HS-5 (cell line): Measurements from ENCODE around the gene PPIG.
"Not testable (repeated sequence)": the region's sequence is repeated elsewhere in the genome, so short reads cannot be mapped to it uniquely, and the experiment has no call there.

Experiments used
- DNase-seq: peaks from one replicate; pipeline ENCODE4 v3.0.0-alpha.2; 2012; ENCODE audit warnings: low read depth

Gene PPIG

DNA sequence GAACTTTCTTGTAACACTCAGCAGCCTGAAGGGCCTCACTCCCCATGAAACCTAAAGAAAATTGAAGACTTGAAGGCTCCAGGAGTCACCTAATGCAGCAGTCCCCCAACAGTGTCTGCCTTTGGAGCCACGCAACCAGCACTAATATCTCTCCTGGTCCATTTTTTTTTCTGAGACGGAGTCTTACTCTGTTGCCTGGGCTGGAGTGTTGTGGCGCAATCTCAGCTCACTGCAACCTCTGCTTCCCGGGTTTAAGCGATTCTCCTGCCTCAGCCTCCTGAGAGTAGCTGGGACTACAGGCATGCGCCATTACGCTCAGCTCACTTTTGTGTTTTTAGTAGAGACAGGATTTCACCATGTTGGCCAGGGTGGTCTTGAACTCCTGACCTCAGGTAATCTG, 12.4 kb downstream of the PPIG start:
- DNase-seq, result not testable (repeated sequence)

DNA sequence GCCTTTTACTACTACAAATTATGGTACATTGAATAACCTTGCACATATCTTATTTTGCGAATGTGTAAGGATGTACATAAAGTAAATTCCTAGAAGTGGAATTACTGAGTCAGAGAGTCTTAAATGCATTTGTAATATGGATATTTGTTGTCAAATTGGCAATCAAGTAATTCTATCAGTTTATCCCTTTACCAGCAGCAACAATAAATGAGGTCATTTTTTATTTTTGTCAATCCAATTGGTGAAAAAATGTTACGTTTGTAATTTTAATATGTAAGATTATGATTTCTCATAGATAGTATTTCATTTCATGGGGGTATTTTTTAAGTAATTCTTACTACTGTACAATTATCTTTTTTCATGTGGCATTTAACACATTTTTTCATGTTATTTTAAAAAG, 14.8 kb downstream of the PPIG start:
- no peak for DNase-seq

DNA sequence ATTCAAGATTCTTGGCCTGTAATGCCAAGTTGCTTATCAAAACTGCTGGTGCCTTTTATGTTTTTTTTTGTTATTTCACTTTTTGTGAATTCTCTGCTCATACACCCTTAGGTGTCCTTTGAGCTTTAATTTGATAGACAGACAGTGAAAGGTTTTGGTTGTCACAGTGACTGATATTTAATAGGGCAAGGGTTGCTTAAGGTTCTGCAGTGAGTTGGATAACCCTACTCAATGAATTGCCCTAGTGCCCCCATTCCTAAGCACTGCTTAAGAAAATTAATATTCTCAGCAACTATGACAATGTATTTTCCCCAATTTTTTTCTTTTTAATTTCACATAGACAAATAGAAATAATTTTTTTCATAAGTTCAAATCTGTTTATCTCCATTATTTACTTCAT, 15.4 kb downstream of the PPIG start:
- no peak for DNase-seq

DNA sequence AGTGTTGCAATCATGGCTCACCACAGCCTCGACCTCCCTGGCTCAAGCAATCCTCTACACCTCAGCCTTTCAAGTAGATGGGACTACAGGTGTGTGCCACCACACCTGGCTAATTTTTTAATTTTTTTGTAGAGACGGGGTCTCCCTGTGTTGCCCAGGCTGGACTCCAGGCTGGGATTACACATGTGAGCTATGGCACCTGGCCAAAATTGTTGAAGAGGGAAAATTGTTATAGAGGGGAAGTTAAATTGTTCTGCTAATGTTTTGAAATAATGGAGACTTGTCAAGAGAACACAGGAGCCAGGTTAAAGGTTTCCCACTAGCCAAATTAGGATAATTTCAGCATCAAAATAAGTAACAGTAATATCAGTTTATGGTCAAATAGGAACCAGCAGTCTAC, 25.1 kb downstream of the PPIG start:
- DNase-seq, result no peak

DNA sequence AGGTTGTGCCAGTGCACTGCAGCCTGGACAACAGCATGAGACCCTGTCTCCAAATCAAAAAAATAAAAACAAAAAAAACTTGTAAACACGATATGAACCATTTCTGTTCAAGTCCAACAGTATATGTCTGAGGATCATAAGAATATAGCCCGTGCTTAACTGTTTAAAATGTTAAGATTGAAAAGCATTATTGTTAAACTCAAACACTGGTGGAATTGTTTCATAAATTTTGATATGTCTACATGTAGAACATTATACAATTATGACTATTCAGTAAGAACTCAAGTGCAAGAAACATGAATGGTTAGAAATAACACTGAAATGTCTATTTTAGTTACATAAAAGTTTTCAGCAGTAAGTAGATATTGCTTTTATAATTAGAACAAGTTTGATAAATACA, 29.7 kb downstream of the PPIG start:
- DNase-seq, result no peak

DNA sequence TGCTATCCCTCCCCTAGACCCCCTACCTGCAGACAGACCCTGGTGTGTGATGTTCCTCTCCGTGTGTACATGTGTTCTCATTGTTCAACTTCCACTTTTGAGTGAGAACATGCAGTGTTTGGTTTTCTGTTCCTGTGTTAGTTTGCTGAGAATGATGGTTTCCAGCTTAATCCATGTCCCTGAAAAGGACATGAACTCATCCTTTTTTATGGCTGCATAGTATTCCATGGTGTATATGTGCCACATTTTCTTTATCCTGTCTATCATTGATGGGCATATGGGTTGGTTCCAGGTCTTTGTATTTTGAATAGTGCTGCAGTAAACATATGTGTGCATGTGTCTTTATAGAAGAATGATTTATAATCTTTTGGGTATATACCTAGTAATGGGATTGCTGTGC, 31.8 kb downstream of the PPIG start:
- not testable (repeated sequence) for DNase-seq

DNA sequence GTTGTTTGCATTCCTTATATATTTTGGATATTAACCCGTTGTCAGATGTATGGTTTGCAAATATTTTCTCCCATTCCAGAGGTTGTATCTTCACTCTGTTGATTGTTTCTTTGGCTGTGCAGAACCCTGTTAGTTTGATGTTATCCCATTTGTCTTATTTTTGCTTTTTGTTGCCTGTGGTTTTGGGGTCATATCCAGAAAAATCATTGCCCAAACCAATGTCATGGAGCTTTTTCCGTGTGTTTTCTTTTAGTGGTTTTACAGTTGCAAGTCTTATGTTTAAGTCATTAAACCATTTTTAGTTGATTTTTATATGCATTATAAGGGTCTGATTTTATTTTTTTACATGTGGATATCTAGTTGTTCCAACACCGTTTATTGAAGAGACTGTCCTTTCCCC, 35.8 kb downstream of the PPIG start:
- DNase-seq, result no peak

DNA sequence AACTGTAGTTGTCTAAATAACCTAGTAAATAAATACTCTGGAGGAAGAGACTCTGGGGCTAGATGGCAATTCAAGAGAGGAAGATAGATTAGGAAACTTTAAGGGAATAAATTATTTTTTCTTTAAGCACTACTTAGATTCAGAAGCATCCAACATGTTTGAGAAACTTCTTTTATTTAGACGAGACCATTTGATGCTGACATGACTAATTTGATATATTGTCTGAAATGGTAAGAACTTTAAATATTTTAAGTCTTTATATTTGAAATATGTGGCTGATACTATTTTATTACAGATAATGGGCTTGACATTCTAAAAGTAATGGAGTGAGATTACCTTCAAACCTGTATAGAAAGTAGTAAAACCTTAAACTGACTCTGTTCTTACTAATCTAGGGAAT, 36.4 kb downstream of the PPIG start:
- no peak for DNase-seq

DNA sequence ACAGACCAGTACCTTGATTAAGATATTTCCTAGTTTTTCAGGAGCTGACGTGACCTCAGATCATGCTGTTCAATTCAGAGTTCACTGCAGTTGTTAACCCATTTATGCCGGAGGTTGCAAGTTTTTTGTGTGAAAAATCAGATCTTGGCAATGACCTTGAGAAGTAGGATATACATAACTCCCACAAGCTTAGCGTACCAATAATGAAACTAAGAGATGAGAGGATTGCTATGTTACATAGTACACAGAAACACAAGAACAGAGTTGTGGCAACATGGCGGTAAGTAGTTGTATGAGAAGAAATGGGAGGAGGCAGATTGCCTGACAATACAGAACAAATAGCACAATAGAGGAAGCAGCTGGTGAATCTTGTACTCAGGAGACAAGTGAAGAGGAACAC, 39.1 kb downstream of the PPIG start:
- no peak for DNase-seq

DNA sequence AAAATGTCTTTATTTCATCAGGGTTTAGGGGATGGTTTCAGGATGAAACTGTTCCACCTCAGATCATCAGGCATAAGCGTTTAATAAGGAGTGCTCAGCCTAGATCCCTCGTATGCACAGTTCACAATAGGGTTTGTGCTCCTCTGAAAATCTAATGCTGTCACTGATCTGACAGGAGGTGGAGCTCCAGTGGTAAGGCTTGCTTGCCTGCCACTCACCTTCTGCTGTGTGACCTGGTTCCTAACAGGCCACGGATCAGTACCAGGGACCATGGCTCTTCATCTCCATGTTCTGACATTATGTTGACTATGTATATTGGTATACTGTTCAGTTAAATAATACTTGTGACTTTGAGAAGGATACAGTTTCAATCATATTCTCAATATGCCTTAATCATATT, 41.6 kb downstream of the PPIG start:
- no peak for DNase-seq

DNA sequence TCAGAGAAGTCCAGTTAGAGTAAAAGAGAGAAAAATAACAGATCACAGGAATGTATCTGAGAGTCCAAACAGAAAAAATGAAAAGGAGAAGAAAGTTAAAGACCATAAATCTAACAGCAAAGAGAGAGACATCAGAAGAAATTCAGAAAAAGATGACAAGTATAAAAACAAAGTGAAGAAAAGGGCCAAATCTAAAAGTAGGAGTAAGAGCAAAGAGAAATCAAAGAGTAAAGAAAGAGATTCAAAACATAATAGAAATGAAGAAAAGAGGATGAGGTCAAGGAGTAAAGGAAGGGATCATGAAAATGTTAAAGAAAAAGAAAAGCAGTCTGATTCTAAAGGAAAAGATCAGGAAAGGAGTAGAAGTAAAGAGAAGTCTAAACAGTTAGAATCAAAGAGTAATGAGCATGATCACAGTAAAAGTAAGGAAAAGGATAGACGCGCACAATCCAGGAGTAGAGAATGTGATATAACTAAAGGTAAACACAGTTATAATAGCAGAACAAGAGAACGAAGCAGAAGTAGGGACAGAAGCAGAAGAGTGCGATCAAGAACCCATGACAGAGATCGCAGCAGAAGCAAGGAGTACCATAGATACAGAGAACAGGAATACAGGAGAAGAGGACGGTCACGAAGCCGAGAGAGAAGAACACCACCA, 52.4 kb downstream of the PPIG start:
- no peak for DNase-seq

DNA sequence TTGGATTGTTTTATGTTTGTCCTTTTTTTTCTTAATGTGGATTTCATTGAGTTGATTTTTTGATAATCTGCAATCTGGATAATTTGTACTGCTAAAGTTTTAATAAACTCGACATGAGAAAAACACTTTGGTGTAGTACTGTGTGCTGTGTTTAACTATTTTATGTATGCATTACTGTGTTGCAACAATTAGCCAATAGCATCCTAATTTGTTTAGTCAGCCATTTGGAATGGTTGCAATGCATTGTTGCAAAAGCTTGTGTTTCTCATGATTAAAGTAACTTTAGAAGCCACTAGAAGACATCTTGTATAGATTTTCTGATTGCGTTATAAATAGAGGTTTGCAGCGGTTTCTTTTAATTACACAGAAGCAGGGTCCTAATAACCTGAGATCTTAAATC, 53.5 kb downstream of the PPIG start:
- peak; percentile 82 for DNase-seq

DNA sequence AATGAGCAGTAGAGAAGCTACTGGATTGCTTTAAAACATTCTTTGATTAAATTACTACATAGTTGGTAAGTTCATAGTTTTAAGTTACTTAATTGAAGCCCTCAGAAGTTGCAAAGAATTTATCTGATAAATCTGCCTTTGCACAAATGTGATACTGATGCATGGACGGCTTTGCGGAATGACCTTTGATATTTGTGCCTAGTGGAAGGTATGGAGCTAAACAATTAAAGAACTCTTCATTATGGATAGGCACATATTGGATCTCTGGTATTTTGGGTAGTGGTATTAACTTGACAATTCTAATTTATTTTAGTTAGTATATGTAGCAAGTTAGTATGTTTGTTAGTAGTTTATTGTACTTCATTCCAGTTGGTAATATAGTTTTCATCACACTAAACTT, 56.0 kb downstream of the PPIG start:
- no peak for DNase-seq

DNA sequence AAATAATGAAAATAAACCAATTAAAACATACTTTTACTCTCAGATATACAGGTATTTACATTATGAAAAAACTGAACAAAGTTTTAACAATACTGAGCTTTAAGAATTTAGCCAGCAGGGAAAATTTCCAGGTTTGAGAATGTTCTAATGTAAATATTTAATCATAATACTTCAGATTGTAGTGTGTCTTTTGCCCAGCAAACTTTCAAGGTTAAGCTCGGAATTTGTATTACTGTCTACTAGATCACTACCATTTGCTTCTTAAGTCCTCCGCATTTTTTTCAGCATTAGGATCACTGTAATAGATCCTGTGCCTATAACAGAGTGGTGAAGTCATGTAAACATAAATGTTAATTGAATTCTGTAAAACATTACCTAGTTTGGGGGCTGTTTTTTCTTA, 57.3 kb downstream of the PPIG start:
- no peak for DNase-seq

DNA sequence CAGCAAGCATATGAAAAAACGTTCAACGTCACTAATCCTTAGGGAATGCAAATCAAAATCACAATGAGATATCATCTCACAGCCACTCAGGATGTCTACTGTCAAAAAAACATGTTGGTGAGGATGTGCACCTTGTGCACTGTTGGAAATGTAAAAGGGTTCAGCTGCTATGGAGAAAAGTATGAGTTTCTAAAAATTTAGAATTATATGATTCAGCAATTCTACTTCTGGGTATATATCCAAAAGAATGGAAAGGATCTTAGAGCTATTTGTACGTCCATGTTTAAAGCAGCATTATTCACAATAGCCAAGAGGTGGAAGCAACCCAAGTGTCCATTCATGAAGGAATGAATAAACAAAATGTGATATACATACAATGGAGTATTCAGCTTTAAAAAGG, 60.0 kb downstream of the PPIG start:
- no peak for DNase-seq

DNA sequence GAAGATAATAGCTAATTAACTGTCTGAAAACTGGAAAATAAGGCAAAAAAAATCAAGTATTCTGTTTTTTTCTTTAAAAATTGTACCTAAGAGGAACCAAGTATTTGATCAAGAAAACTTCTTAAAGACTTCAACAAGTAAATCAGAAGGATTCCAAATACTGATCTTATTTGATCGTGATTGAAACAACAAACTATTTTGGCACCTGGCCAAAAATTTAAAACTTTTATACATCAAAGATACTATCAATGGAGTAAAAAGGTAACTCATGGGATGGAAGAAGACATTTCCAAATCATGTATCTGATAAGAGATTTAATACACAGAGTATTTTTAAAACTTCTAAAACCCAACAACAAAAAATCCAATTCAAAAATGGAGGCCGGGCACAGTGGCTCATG, 63.3 kb downstream of the PPIG start:
- no peak for DNase-seq

DNA sequence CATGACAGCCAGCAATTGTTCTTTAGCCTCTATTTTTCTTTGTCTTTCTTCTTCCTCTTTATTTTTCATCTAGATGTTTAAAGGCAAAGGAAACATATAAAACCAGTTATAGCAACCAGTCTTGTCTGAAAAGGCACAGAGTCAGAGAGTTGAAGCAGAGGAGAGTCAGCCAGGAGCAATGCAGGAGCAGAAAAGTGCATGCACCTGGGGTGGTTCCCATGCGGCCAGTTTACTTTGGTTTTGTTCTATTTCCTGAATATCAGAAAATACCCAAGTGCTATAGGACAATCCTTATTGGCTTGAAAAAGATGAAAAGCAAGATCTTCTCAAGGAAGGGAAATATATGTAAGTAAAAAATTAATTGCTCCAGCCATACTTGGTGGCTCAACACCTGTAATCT, 65.1 kb downstream of the PPIG start:
- DNase-seq, result no peak

DNA sequence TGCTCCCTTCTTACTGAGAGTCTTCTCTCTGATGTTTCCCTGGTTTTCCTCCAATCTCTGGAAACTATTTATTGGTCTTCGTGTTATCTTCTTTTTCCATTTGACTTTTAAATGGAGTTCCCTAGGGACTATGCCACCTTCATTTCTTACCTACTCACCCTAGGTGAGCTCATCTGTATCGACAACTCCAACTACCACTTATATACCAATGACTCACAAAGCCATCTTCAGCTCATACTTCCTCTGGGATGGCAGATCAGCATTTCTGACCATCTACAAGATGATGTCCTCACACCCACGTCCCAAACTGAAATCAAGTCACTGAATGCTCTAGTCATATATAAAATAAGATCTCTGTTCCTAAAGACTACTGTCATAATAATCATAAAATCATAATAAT, 69.5 kb downstream of the PPIG start:
- no peak for DNase-seq

DNA sequence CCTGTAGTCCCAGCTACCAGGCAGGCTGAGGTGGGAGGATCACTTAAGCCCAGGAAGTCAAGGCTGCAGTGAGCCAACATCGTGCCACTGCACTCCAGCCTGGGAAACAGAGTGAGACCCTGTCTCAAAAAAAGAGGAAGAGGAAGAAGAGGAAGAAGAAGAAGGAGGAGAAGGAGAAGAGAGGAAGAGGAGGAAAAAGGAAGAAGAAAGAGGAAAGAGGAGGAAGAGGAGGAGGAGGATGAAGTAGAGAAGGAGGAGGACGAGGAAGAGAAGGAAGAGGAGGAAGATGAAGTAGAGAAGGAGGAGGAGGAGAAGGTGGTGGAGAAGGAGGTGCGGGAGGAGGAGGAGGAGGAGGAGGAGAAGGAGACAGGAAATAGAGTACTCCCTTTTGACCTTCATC, 72.0 kb downstream of the PPIG start:
- DNase-seq, result no peak

DNA sequence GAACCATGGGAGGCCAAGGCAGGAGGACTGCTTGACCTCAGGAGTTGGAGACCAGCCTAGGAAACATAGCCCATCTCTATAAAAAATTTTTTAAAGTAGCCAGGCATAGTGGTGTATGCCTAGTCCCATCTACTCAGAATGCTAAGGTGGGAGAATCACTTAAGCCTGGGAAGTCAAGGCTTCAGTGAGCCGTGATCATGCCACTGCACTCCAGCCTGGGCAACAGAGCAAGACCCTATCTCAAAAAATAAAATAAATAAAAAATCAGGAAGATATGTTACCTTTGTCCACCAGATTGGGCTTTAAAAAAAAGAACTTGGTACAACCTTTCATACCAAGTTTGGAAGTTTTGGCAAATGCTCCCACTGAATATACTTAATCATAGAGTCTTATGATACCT, 74.7 kb downstream of the PPIG start:
- no peak for DNase-seq

DNA sequence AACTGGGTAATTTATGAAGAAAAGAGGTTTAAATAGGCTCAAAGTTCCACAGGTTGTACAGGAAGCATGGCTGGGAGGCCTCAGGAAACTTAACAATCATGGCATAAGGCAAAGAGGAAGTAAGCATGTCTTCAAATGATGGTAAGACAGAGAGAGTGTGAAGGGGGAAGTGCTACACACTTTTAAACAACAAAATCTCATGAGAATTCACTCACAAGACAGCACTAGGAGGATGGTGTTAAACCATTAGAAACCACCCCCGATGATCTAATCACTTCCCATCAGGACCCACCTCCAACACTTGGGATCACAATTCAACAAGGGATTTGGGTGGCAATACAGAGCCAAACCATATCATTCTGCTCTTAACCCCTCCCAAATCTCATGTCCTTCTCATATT, 75.2 kb downstream of the PPIG start:
- no peak for DNase-seq

DNA sequence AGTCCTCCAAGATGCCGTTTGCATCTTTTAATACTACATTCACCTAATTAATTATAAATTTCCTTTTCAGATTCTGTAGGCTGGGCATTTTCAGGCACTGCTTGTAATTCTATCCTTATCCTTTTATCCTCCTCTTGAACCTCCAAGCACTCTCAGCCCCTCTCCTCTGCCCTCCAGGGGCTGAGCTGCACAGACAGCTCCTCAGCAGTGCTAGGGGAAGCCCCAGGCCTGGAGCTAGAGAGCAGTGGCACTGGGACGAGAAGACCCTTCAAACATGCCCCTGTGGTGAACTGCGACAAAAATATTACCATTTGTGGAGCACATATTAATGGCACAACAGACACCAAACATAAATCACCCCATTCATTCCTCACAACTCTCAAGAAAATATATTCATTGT, 77.1 kb downstream of the PPIG start:
- DNase-seq, result no peak

DNA sequence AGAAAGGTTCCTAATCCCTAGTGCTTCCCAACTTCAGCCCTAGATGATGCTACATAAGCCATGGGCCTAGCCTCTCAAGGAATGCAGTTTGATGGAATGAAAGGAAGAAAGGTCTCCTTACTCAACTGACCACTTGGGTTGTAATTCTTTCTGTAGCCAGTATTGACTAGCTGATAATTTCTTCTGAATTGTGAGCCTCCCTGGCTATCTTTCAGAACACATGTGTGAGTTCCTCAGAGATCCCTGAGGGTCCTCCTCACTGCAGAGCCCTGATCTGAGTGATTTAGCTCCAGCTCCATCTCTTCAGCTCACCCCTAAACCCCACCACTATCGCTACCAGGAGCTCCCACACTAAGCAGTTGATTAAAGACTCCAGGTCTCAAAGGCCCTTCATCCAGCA, 78.6 kb downstream of the PPIG start:
- no peak for DNase-seq

DNA sequence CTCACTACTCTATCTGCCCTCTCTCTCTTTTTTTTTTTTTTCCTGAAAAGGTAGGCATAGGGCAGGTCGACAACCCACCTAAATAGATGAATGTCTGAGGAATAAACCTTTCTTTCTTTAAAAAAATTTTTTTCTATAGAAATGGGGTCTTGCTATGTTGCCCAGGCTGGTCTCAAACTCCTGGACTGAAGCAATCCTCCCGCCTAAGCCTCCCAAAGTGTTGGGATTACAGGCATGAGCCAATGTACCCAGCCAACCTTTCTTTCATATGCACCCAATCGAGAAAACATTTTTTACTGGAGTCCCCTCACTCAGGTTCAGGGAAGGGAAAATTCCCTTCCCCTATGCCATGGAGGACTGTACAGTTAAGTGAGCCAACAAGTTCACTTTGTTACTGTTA, 79.1 kb downstream of the PPIG start:
- no peak for DNase-seq

DNA sequence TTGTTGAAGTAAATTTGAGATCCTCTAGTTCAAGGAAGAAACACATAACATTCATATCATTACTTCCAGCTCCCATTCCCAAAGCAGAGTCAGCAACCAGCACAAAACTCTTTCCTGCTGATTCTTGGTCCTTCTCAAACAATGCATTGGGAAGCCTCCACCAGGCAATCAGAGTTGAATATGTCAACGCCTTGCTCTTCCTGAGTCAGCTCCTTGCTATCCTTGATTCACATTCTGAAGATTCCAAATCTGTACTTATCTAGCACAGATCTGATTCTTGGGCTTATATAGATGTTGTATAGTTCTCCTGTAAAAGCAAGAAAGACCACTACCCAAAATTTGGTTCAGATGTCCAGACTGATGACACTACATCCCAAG, 80.4 kb downstream of the PPIG start:
- DNase-seq, result no peak
